NCI-H1694 treated with DMSO at 0.1 percent for 48 hours (cell line): Measurements from ENCODE around the gene ZMYND8.
"Not testable (repeated sequence)": the region's sequence is repeated elsewhere in the genome, so short reads cannot be mapped to it uniquely, and the experiment has no call there.

Experiments used
- DNase-seq: peaks from one replicate; lab custom pipeline; 2025; lab: John Stamatoyannopoulos, UW

Gene ZMYND8

GRCh38 chr20:47264137-47264769 lies 92.2 kb downstream of the ZMYND8 start:
- DNase-seq: not testable (repeated sequence)

DNA sequence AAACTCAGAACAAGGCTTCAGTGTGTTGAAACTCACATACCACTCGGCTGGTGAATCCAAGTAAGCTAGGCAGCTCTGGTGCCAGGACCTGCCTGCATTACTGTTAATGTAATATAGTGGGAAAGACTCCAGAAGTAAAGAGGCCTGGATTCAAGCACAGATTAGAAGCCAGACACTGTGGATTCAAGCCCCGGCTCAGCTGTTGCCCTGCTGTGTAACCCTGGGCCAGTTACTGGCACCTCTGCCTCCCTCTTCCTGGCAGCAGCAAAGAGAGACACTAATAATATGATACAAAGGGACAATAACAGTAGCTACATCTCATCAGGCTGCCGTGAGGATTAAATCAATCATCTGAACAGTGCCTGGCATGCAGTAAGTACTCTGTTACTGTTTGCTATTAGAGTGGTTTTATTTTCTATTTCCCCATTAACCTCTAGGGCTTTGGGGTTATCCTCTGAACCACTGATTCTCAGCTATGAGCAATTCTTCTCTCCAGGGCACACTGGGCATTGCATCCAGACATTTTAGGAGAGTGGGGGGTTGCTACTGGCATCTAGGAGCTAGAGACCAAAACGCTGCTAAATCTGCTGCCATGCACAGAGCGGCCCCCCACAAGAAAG lies 92.9 kb downstream of the ZMYND8 start:
- DNase-seq: no peak

DNA sequence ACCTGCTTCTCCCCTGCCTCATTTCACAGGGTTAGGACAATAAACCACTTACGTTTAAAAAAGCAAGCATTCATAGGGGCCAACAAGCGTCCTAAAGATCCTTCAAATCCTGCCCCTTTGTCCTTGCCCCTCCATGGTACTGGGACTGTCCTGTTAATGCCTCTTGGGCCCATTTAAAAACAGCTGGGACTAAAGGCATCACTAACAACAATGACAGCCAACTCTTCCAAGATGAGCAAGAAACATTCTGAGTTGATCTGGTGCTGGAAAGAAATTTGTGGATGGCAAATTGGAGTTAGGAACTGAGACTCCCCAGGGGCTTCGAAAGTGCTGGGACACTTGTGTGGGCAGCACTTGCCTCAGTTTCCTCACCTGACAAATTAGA lies 93.4 kb downstream of the ZMYND8 start:
- no peak for DNase-seq

DNA sequence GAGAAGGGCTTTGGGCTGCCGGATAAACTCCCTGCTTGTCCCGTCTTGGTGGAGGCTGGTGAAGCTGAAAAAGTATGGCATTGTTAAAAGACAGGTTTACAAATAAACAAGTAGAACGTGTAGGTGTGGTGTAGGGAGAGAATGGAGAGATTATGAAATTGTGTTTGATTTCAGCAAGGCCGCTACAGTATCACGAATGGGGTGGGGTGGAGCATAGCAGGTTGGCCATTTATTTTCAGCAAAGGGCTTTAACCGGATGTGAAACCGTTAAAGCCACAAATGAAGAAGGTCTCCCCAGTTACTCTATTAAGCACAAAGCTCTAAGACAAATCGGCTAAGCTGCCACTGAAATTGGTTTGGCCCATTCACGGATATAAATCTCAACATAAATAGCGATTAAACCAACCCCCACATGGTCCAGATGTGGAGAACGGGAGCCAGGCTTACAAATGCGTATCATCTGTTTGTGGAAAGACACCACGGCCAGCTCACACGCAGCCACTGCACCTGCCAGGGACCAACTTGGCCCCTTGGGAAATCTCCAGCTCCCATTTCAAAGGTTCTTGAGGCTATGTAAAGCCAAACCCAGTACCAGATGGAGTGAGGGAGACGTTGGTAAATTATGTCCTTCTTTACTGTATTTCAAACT lies 94.0 kb downstream of the ZMYND8 start:
- DNase-seq: no peak

- no peak for DNase-seq
Observed at GRCh38 chr20:47262008-47262364, 94.5 kb downstream of the ZMYND8 start.

DNA sequence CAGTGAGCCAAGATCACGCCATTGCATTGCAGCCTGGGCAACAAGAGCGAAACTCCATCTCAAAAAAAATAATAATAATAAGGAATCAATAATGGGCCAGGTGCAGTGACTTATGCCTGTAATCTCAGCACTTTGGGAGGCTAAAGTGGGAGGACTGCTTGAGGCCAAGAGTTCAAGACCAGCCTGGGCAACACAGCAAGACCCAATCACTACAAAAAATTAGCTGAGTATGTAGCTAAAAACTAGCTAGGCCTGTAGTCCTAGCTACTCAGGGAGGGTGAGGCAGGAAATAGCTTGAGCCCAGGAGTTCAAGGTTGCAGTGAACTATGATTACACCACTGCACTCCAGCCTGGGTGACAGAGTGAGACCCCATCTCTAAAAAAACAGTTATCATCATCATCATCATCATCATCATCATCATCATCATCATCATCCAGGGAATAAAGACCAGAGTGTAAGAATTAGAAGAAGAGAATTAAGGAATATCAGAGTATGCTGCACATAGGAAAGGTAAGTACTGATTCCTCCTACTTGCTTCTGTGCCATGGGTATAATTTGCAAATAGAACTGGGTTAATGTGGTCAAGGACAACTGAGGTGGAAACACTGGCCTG lies 95.2 kb downstream of the ZMYND8 start:
- DNase-seq: not testable (repeated sequence)

DNA sequence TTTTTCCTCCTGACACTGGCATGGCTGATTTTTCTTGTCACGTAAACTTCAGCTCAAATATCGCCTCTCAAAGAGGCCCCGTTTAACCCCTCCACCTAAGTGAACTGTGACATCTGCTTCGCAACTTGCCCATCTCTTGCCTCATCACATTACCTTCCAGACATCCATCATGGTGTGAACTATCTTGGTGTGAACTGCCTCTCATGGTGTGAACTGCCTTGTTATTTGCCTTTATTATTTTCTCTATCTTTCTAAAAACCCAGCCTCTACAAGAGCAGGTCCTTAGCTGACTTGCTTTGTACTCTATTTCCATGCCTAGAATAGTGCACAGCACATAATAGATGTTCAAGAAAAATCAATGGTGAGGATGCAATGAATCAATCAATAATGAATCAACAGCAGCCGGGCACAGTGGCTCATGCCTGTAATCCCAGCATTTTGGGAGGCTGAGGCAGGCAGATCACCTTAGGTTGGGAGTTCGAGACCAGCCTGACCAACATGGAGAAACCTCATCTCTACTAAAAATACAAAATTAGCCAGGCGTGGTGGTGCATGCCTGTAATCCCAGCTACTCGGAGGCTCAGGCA lies 95.9 kb downstream of the ZMYND8 start:
- DNase-seq: not testable (repeated sequence)

- DNase-seq: no peak
Observed at GRCh38 chr20:47258745-47259695, 97.5 kb downstream of the ZMYND8 start.

DNA sequence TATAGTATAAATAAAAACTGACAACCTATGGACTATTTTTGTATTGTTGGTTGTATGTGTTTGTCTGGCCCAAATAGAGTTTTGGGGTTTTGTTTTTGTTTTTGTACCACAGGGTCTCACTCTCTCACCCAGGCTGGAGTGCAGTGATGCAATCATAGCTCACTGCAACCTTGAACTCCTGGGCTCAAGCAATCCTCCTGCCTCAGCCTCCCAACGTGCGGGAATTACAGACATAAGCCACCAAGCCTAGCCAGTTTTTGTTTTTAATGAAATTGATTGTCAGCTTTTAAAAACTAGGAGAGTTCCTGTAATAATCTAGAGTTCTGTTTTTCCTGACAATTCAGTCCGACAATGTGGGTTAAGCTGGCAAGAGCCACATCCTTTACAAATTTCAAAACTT lies 98.7 kb downstream of the ZMYND8 start:
- DNase-seq: no peak

DNA sequence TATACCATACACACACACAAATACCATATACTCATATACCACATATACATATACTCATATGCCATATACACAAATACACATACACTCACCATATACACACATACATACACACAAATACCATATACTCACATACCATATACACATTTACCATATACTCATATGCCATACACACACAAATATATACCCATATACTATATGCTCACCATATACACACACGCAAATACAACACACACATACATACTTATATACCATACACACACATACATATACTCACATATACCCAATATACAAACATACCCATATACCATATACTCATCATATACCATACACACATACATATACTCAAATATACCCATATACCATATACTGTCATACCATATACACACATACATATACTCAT lies 99.2 kb downstream of the ZMYND8 start:
- no peak for DNase-seq

- DNase-seq: no peak
Observed at GRCh38 chr20:47256668-47257236, 99.7 kb downstream of the ZMYND8 start.

DNA sequence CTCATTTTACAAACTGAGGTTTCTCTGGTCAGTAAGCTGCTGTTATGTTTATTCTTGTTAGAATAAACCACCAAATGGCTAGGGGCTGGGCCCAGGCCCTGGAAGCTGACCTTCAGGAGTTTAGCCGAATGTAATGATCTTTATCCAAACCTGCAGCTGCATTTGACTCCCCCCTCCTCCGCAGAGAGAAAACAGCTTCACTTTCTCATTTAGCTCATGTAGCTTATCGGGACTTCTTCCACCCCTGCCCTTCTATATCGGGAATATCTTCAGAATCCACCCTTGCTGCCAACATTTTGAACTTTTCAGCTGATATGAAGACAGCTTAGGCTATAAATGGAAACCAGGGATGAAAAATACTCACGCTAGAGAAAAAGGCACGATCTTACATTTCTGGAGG lies 102.6 kb downstream of the ZMYND8 start:
- no peak for DNase-seq

DNA sequence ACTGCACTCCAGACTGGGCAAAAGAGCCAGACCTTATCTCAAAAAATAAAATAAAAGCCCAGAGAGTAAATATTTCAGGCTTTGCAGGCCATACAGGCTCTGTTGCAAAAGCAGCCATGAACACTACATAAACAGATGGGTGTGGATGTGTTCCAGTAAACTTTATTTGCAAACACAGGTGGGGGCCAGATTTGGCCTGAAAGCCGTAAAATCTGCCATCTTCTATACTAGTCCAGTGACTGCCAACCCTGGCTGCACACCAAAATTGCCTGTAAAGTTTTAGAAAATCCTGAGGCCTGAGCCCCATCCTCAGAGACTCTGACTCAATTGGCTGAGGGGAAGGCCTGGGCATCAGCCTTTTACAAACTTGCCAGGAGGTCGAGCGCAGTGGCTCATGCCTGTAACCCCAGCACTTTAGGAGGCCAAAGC lies 103.6 kb downstream of the ZMYND8 start:
- no peak for DNase-seq

GRCh38 chr20:47251154-47252020 lies 105.1 kb downstream of the ZMYND8 start:
- DNase-seq: no peak

DNA sequence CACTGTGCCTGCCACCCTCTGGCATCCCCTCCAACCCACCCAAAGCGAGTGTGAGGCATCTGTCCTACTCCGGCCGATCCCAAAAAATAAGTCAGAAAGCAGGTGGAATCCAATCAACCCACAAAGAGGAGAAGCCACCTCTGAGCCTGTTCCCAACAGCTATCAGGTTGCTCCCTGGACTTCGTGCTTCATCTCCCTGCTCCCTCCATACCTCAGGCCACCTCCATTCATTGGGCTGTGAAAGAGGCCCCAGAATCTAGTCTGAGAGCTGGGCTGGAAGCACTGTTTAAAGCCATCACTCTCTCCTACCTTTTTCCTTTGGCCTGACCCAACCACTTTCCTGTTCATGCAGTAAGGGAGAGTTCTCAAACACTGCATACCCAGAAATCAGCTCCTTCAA lies 106.1 kb downstream of the ZMYND8 start:
- no peak for DNase-seq

DNA sequence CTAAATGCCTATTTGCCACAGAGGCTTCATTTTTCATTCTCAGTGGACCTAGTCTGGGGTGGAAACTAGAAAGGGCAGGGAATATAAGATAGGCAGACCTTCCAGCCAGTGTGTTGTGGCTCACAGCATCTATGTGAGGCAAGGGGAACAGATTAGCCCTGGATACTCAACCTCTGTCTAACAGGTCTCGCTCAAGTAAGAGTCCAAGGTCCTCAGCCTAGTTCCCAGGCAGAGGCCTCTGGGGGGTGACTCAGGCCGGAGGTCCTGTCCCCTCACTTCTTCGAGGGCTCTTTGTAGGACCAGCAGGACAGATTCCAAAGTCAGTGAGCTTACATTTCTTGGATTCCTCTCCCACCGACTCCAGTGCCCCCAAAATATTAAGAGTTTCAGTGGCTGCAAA lies 106.6 kb downstream of the ZMYND8 start:
- no peak for DNase-seq

DNA sequence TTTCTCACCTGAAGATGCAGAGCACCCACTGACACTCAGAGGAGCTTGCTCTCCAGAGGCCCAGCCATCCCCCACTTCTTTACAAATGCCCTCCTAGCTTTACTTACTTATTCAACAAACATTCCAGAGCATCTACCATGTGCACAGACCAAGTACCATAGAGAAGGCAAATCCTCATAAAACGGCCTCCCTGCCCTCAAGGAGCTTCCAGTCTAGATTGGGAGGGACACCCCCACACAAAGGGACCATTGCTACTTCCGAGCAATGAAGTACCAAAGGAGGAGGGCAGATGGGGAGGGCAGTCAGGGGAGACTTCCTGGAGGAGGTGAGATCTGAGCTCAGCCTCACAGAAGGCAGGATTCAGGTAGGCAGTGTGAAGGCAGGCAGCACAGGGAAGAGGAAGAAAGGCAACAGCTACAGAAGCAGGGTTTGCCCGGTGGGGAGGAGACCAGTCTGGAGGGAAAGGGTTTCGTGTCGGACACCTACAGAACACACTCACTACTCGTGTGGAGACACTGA lies 108.0 kb downstream of the ZMYND8 start:
- no peak for DNase-seq

DNA sequence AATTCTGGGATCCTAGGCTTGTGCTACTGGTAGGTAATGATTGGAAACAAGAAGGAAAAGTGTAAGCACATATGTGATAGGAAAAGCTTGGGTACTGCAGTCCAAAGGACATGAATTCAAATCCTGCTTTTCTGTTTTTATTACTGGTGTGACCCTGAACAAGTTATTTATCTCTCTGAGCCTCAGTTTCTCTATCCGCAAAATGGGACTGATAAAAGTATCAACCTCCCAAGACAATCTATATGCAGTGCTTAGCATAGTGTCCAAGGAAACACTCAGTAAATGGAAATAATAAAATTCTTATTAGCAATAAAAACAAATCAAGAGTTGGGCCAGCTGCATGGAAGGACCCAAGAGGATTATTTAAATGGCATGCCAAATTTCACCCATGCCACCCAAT lies 108.5 kb downstream of the ZMYND8 start:
- no peak for DNase-seq

DNA sequence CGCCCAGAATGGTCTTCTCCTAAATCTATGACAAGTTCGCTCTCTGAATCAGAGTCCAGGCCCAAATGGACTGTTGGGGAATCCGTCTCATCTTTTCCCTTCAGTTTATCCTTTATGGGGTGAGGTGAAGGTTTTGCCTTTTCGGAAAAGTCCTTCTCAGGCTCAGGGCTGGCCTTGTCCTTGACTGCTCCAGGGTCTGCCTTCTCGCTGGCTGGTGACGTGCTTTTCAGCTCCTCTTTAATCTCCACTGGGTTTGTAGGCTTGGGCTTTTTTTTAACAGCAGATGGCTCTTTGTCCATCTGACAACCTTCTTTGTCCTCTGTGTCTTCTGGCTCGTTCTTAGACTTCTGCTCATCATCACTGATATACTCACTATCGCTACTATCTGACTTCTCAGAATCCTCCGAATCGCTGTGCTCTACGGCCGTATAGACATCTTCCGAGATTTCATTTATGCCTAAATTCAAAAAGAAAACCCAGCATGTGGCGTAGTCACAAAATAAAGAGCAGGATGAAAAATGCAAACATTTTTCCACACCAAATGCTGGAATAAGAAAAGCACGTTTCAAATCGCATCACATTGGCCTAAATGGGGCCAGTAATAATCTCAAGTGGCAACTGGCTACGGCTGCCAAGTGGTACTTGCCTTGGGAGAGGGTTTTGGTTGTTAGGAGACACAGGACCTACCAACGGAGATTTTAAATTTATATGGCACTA lies 110.3 kb downstream of the ZMYND8 start:
- DNase-seq: no peak
